Right cardiac atrium (tissue), 5 donors: ENCODE measurements around the gene CCDC197. TPM values are rescaled to one million over a fixed set of nuclear protein-coding genes. Genes with fewer than 3 reads are reported as not detected.

ENCODE experiments used
- ATAC-seq, 2 donors: fragments of 200-7000 bp; cut with Tn5 transposase; one replicate each; pipeline versions ENCODE4 v1.8.0 to v1.9.1; 2020; ENCODE audit warnings: moderate library complexity in 2 of 2, mild to moderate bottlenecking in 1 of 2
- DNase-seq, 3 donors: peaks; one replicate each; pipeline ENCODE4 v3.0.0-alpha.2; 2020
- H3K27ac ChIP-seq: one replicate; pipeline ENCODE4 v1.5.1; 2013; ENCODE audit warnings: mild to moderate bottlenecking, low read length, control low read depth, moderate library complexity
- H3K27me3 ChIP-seq: one replicate; pipeline ENCODE4 v1.6.1; 2013; ENCODE audit not compliant: control insufficient read depth, insufficient read depth
- H3K4me1 ChIP-seq: one replicate; pipeline ENCODE4 v1.6.1; 2013; ENCODE audit warnings: low read length; ENCODE audit not compliant: control insufficient read depth, insufficient read depth
- H3K4me3 ChIP-seq: one replicate; pipeline ENCODE4 v1.5.1; 2013; ENCODE audit warnings: low read length, control low read depth
- H3K9me3 ChIP-seq: one replicate; pipeline ENCODE4 v1.6.1; 2013; ENCODE audit warnings: low read length; ENCODE audit not compliant: control insufficient read depth
- WGBS: extraction: QIAGEN DNeasy Blood & Tissue Kit; methylation state at CpG from one replicate; pipeline ENCODE4 v1.1.7; 2013; 5-methylcytosine and 5-hydroxymethylcytosine counted together
- intact Hi-C, 4 donors: fragments of 100-400 bp; cut with DNase I; formaldehyde crosslinking; loops; one replicate each; pipeline versions ENCODE4 v1.11.0 to v1.14.0; 2022 to 2023
- polyA plus RNA-seq: library from polyadenylated mRNA; stranded (reverse); fragments of 200-250 nt; gene quantifications from one replicate; pipeline ENCODE4 v1.2.3, GENCODE V29; 2013
- total RNA-seq, 4 donors: library from RNA; stranded (reverse); fragmentation: NEBNext Ultra II Directional; extraction: Animal tissue kit (Norgen Biotek cat#: 25700); gene quantifications; one replicate each; pipeline ENCODE4 v1.2.1, GENCODE V29; 2021
- donor health status: healthy with polysubstance abuse.
- donor health status: DM: no; HTN: yes; CAD: no.
- donor health status: DM: no; HTN: no; CAD: no.
- donor health status: DM: no; HTN: yes; CAD: no; lungs with severe emphysema.
- donor health status: DM: yes; HTN: yes; CAD: no.

CCDC197 gene
- total and polyA plus RNA-seq, 5 donors, result 0.44 to 0.45 TPM; not detected in 3

DNA sequence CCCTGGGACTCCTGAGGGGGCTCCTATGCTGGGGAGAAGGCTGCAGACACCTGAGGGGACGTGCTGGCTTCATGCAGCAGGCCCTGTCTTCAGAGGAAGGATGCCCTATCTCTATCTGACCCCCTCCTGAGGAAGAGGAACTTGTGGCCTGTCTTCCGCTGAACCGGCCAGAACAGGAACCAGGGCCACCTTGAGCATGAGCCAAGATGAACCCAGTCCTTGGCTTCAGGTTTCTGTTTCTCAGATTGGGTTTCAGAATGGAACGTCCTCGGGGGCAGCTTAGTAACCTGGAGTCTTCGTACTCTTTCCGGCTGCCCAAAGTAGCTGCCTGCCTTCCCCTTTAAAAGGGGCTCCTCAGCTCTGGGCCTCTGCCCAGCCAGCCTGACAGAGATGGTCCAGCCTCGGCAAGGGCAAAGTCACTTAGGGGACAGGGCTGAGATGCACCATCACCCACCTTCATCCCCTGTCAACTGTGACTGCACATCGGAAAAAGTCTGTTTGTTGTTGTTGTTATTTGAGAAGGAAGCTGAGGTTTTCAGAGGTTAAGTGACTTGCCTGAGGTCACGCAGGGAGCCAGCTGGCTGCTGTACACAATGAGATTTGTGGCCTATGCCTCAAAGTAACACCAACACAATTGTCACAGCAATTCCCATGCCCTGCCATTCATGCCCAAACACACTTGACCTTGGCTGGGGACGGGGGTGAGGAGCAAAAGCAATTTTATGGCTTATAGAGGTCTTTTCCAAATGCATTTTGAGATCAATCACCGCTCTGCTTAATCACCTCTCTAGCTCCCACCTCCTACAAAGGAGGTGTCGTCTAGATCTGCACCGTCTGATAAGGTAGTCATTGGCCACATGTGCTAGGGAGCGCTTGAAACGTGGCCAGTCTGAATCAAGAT is 34.1 kb upstream of the CCDC197 start:
- DNase-seq, result peak in 1 of 3 donors; percentile 38
- H3K4me1 ChIP-seq, result peaks cover 14% of the 10 kb centered on the region
- 43% methylated on average over 16 of the region's 16 CpGs for WGBS
- peak in 1 of 2 donors; percentile 3 for ATAC-seq
- no peaks in the 10 kb centered on the region for H3K9me3 ChIP-seq
- H3K4me3 ChIP-seq, result no peak overlapping the region
- H3K27ac ChIP-seq, result peak overlapping the region; percentile 56
- intact Hi-C loops, result no loop called here
- H3K27me3 ChIP-seq, result no peaks in the 10 kb centered on the region

GRCh38 chr14:93963692-93964091 is 33.4 kb upstream of the CCDC197 start:
- intact Hi-C loops, result no loop called here
- H3K4me3 ChIP-seq, result no peak overlapping the region
- H3K27me3 ChIP-seq, result no peaks in the 10 kb centered on the region
- H3K4me1 ChIP-seq, result peaks cover 14% of the 10 kb centered on the region
- 42% methylated on average over 4 of the region's 4 CpGs for WGBS
- no peaks in the 10 kb centered on the region for H3K9me3 ChIP-seq
- H3K27ac ChIP-seq, result no peak overlapping the region
- DNase-seq (no peak), ATAC-seq (no peak)

GRCh38 chr14:93964281-93964680 is 32.8 kb upstream of the CCDC197 start:
- H3K27ac ChIP-seq, result no peak overlapping the region
- WGBS, result 92% methylated on average over 10 of the region's 10 CpGs
- DNase-seq, result no peak

DNA sequence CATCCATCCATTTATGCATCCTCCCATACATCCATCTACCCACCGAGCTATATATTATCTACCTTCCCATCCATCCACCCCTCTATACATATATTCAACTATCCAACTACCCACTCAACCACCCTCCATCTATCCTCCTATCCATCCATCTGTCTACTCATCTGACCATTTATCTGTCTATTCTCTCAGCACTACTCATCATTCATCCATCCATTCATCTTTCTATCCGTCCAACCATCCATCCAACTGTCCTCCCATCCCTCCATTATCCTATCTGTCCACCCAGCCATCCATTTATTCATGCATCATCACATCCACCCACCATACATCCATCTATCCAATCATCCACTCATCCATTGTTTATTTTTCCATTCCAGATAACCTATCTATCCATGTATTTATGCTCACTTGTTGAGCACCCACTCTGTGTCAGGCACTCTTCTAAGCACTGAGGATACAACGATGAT is 32.2 kb upstream of the CCDC197 start:
- Histone ChIP-seq H3K9me3 (no peaks in the 10 kb centered on the region), H3K27ac (no peak overlapping the region), H3K27me3 (no peaks in the 10 kb centered on the region), H3K4me1 (peaks cover 11% of the 10 kb centered on the region), H3K4me3 (no peak overlapping the region)
- no peak for DNase-seq
- no peak for ATAC-seq
- intact Hi-C loops, result no loop called here
- 88% methylated on average over 3 of the region's 3 CpGs for WGBS

More at GRCh38 chr14:93964281-93964680, 32.8 kb upstream of the CCDC197 start:
- no peak overlapping the region for H3K4me3 ChIP-seq
- intact Hi-C loops, result no loop called here
- H3K27me3 ChIP-seq, result no peaks in the 10 kb centered on the region
- no peaks in the 10 kb centered on the region for H3K9me3 ChIP-seq
- ATAC-seq, result no peak
- peaks cover 13% of the 10 kb centered on the region for H3K4me1 ChIP-seq

- Histone ChIP-seq H3K4me3 (no peak overlapping the region), H3K9me3 (no peaks in the 10 kb centered on the region), H3K27me3 (no peaks in the 10 kb centered on the region), H3K27ac (peak overlapping the region; percentile 38), H3K4me1 (peaks cover 11% of the 10 kb centered on the region)
- ATAC-seq (no peak), DNase-seq (no peak)
- intact Hi-C loops, result no loop called here
- 76% methylated on average over 3 of the region's 3 CpGs for WGBS
Observed at GRCh38 chr14:93965287-93965821, 31.7 kb upstream of the CCDC197 start.

DNA sequence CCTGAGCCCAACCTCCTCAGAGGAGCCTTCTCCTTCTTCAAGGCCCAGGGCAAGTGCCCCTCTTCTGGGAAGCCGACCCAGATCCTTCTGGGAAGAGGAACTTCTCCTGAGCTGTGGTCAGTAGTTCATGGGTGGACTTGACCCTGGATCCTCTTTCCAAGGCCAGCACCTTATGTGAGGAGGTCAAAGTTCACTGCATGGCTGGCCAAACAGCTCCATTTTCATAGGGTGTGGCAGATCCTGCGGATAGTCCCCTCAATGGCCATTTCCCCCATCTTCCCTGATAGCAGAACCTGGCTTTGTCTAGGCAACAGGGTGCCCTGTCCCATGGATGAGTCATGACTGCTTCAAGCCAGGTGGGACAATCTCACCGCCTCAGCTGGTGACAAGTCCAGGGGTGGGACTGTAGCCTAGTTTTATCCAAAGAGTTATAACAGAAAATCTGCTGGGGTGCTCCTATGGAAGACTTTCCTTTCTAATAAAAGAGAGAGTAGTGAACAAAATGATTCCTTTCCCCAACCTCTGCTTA is 31.1 kb upstream of the CCDC197 start:
- H3K9me3 ChIP-seq, result no peaks in the 10 kb centered on the region
- H3K4me1 ChIP-seq, result peaks cover 11% of the 10 kb centered on the region
- peak overlapping the region; percentile 38 for H3K27ac ChIP-seq
- H3K4me3 ChIP-seq, result no peak overlapping the region
- ATAC-seq (no peak), DNase-seq (no peak)
- 91% methylated on average over 3 of the region's 3 CpGs for WGBS
- intact Hi-C loops, result no loop called here
- no peaks in the 10 kb centered on the region for H3K27me3 ChIP-seq

DNA sequence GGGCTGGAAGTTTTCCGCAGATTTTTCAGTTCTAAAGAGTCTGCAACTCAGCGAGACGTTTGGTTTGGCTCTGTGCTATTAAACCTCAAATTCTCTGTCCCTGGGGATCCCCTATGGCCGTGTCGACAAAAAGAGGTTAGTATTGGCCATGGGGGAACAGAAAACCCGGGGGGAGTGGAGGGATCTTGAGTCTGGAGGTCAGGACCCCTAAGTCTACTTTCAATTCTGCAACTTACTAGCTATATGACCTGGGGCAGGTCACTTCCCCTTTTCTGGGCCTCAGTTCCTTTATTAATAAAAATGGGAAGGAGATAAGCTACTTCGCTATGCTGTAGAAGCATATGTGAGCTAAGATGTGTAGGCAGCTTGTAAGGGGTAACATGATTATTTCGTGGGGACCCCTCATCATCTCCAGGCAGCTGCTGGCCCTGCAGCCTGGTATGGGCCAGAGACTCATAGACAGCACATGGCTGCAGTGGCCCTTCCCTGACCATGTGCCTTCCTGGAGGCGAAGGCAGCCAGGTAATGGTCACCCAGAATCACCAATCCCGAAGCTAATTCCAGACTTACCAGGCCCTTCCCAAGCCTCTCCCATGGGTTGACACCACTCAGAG is 29.4 kb upstream of the CCDC197 start:
- H3K27ac ChIP-seq, result no peak overlapping the region
- H3K4me1 ChIP-seq, result peaks cover 11% of the 10 kb centered on the region
- 65% methylated on average over 10 of the region's 10 CpGs for WGBS
- intact Hi-C loops, result no loop called here
- H3K9me3 ChIP-seq, result no peaks in the 10 kb centered on the region
- no peak overlapping the region for H3K4me3 ChIP-seq
- ATAC-seq (no peak), DNase-seq (no peak)
- no peaks in the 10 kb centered on the region for H3K27me3 ChIP-seq

DNA sequence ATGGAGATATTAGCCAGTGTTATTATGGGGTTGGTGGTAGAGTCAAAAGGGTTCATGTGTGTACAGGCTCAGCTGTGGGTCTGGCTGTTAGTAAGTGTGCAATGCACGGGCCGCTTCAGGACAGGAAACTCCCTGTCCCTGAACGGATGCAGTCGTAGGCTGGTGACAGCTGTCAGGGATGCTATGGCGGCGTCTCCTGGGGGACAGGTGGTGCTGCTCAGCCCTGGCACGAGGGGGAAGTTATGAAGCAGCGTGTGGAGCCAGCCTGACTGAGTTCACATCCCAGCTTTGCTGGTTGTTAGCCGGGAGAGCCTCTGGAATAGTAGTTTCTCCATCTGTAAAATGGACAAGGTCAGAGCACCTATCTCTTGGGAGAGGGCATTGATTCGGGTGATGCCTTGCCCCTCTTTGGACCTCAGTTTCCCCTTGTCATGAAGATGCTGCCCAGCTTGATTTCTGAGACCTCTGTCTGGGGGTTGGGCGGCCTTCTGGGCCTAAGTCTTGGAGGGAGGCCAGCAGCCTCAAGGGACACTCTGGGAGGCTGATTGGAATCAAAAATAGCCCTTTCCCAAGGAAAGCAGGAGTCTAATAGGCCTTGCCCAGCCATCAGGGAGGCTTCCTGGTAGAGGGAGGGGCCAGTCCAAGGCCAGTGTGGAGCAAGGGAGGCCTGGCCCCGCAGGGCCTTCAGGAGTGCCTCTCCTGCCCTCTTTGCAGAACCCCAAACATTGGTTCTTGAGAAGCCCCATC is 27.8 kb upstream of the CCDC197 start:
- DNase-seq (peak in 1 of 3 donors; percentile 73), ATAC-seq (peak in 1 of 2 donors; percentile 24)
- H3K27me3 ChIP-seq, result no peaks in the 10 kb centered on the region
- no peak overlapping the region for H3K4me3 ChIP-seq
- peaks cover 5% of the 10 kb centered on the region for H3K4me1 ChIP-seq
- H3K27ac ChIP-seq, result peak overlapping the region; percentile 26
- intact Hi-C loops, result no loop called here
- WGBS, result 49% methylated on average over 12 of the region's 12 CpGs
- no peaks in the 10 kb centered on the region for H3K9me3 ChIP-seq

DNA sequence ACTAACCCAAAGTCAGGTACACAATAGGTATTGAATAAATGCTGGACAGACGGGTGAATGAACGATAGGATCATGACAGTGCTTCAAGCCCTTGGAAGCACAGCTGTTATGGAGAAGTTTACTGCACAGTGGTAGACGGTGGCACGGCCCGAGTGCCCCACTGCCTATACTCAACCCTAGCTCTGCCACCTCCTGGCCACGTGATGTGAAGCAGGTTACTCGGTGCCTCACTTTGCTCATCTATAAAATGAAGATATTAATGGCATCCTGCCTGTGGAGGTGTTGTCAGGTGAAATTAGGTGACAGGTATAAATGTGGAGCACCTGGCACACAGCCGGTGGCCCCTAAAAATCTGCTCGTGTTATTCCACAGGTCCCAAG is 26.5 kb upstream of the CCDC197 start:
- H3K4me1 ChIP-seq, result peaks cover 3% of the 10 kb centered on the region

DNA sequence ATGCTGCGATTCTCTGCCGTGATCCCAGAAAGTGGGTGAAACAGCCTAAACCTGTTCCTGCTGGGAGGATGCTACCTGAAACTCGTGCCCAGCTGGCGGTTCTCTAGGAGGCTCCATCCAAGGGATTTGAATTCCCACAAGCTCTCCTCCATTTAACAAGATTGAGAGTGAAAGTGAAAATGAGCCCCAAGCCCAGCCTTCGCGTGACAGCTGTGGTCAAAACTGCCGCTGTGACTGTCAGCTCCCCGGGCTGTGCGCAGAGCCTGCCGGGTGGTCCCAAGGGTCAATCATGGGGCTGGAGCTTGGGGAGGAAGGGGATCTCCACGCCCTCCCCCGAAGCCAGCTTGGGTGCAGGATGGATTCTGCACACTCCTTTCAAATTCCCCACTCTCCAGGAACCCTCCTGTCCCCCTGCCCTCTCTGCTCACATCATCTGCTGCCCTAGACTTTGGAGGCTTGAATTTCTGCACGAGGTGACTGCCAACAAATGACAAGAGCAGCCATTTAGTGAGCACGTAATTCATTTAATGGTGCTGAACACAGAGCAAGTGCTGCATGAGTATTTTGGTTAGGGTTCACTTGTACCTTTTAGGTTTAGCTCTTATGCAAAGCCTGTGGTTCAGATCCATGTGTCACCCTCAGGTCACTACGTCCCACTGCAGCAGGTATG is 26.0 kb upstream of the CCDC197 start:
- DNase-seq, result no peak
- Histone ChIP-seq H3K4me1 (peaks cover 3% of the 10 kb centered on the region), H3K27ac (peak overlapping the region; percentile 5), H3K27me3 (no peaks in the 10 kb centered on the region), H3K4me3 (peak overlapping the region; percentile 26), H3K9me3 (no peaks in the 10 kb centered on the region)
- intact Hi-C loops, result no loop called here
- ATAC-seq, result no peak
- 42% methylated on average over 15 of the region's 15 CpGs for WGBS

More for the DNA sequence above, 26.5 kb upstream of the CCDC197 start:
- peak overlapping the region; percentile 5 for H3K27ac ChIP-seq
- H3K9me3 ChIP-seq, result no peaks in the 10 kb centered on the region
- DNase-seq, result peak in 1 of 3 donors; percentile 72
- no peak for ATAC-seq
- intact Hi-C loops, result no loop called here
- 50% methylated on average over 9 of the region's 9 CpGs for WGBS
- H3K4me3 ChIP-seq, result peak overlapping the region; percentile 26
- H3K27me3 ChIP-seq, result no peaks in the 10 kb centered on the region
